ENCODE measurements around the gene NAV1. TPM values are rescaled to one million over a fixed set of nuclear protein-coding genes. Genes with fewer than 3 reads are reported as not detected.

The NAV1 gene
- total RNA-seq, 5 donors from 2014 or later (not counting 1 experiment from before 2014, with no cell fraction given), result 2.8 to 6.9 (median 4.7) TPM

GRCh38 chr1:201563941-201564340 lies 25.0 kb downstream of the NAV1 start:
- Mint-ChIP-seq H3K36me3 (no peaks in the 10 kb centered on the region), H3K9me3 (no peaks in the 10 kb centered on the region), H3K27ac (no peak overlapping the region), H3K27me3 (no peaks in the 10 kb centered on the region), H3K4me3 (no peak overlapping the region), H3K4me1 (peaks cover 2 to 7% (median 4%) of the 10 kb centered on the region in 3 donors)
- CTCF ChIA-PET, result no interaction called here
- H3K9me3 ChIP-seq, result no peaks in the 10 kb centered on the region
- no peak overlapping the region for H3K27ac ChIP-seq (ENCODE audit: low read length)
- POLR2A ChIA-PET, result no interaction called here
- ATAC-seq (replicated peaks in 1 of 4) (no peak), DNase-seq (no peak)
- H3K4me1 ChIP-seq (ENCODE audit: control insufficient read depth in 1 of 2, extremely low read depth in 1 of 2, insufficient read depth in 2 of 2, low read length in 2 of 2), result peaks cover 0 to 6% of the 10 kb centered on the region in 2 experiments
- 100% methylated on average over 1 of the region's 3 CpGs for WGBS (ENCODE audit: insufficient coverage)
- no peaks in the 10 kb centered on the region for H3K36me3 ChIP-seq (ENCODE audit: control insufficient read depth in 2 of 2, extremely low read depth in 1 of 2, insufficient read depth in 1 of 2, low read length in 1 of 2)
- H3K4me3 ChIP-seq (ENCODE audit: control insufficient read depth in 1 of 2, extremely low read depth in 1 of 2, low read length in 1 of 2), result no peak overlapping the region
- H3K27me3 ChIP-seq (replicated peaks in 1 of 2; ENCODE audit: control insufficient read depth in 2 of 2, extremely low read depth in 1 of 2, insufficient read depth in 2 of 2, low read length in 1 of 2), result peaks cover 0 to 16% of the 10 kb centered on the region in 2 experiments

- CTCF ChIA-PET, result no interaction called here
- Mint-ChIP-seq H3K27ac (no peak overlapping the region), H3K4me1 (peaks cover 0 to under 1% (median 0%) of the 10 kb centered on the region in 3 donors), H3K9me3 (no peaks in the 10 kb centered on the region), H3K4me3 (no peak overlapping the region), H3K27me3 (no peaks in the 10 kb centered on the region), H3K36me3 (no peaks in the 10 kb centered on the region)
- DNase-seq (no peak), ATAC-seq (replicated peaks in 1 of 4) (no peak)
- WGBS (ENCODE audit: insufficient coverage), result 78% methylated on average over 8 of the region's 12 CpGs
- H3K27me3 ChIP-seq (replicated peaks in 1 of 2; ENCODE audit: control insufficient read depth in 2 of 2, extremely low read depth in 1 of 2, insufficient read depth in 2 of 2, low read length in 1 of 2), result peaks cover 0 to 10% of the 10 kb centered on the region in 2 experiments
- H3K27ac ChIP-seq (ENCODE audit: low read length), result no peak overlapping the region
- no peaks in the 10 kb centered on the region for H3K36me3 ChIP-seq (ENCODE audit: control insufficient read depth in 2 of 2, extremely low read depth in 1 of 2, insufficient read depth in 1 of 2, low read length in 1 of 2)
- no peaks in the 10 kb centered on the region for H3K9me3 ChIP-seq
- no peaks in the 10 kb centered on the region for H3K4me1 ChIP-seq (ENCODE audit: control insufficient read depth in 1 of 2, extremely low read depth in 1 of 2, insufficient read depth in 2 of 2, low read length in 2 of 2)
- no peak overlapping the region for H3K4me3 ChIP-seq (ENCODE audit: control insufficient read depth in 1 of 2, extremely low read depth in 1 of 2, low read length in 1 of 2)
- POLR2A ChIA-PET, result no interaction called here
These were observed 26.2 kb downstream of the NAV1 start for GRCh38 chr1:201565024-201565730.

GRCh38 chr1:201565771-201566528 lies 27.0 kb downstream of the NAV1 start:
- no peak overlapping the region for H3K4me3 ChIP-seq (ENCODE audit: control insufficient read depth in 1 of 2, extremely low read depth in 1 of 2, low read length in 1 of 2)
- Mint-ChIP-seq H3K36me3 (no peaks in the 10 kb centered on the region), H3K4me3 (no peak overlapping the region), H3K27ac (no peak overlapping the region), H3K9me3 (no peaks in the 10 kb centered on the region), H3K4me1 (no peaks in the 10 kb centered on the region), H3K27me3 (no peaks in the 10 kb centered on the region)
- 89% methylated on average over 12 of the region's 12 CpGs for WGBS (ENCODE audit: insufficient coverage)
- no peak overlapping the region for H3K27ac ChIP-seq (ENCODE audit: low read length)
- H3K9me3 ChIP-seq, result no peaks in the 10 kb centered on the region
- ChIA-PET POLR2A (no interaction called here), CTCF (no interaction called here)
- ATAC-seq (replicated peaks in 1 of 4) (no peak), DNase-seq (no peak)
- H3K36me3 ChIP-seq (ENCODE audit: control insufficient read depth in 2 of 2, extremely low read depth in 1 of 2, insufficient read depth in 1 of 2, low read length in 1 of 2), result no peaks in the 10 kb centered on the region
- H3K27me3 ChIP-seq (replicated peaks in 1 of 2; ENCODE audit: control insufficient read depth in 2 of 2, extremely low read depth in 1 of 2, insufficient read depth in 2 of 2, low read length in 1 of 2), result peaks cover 0 to 10% of the 10 kb centered on the region in 2 experiments
- no peaks in the 10 kb centered on the region for H3K4me1 ChIP-seq (ENCODE audit: control insufficient read depth in 1 of 2, extremely low read depth in 1 of 2, insufficient read depth in 2 of 2, low read length in 2 of 2)

GRCh38 chr1:201566529-201566823 lies 27.5 kb downstream of the NAV1 start:
- no peak overlapping the region for H3K27ac ChIP-seq (ENCODE audit: low read length)
- H3K9me3 ChIP-seq, result no peaks in the 10 kb centered on the region
- WGBS (ENCODE audit: insufficient coverage), result 58% methylated on average over 1 of the region's 2 CpGs
- CTCF ChIA-PET, result no interaction called here
- Mint-ChIP-seq H3K4me3 (no peak overlapping the region), H3K9me3 (no peaks in the 10 kb centered on the region), H3K27ac (no peak overlapping the region), H3K27me3 (no peaks in the 10 kb centered on the region), H3K4me1 (no peaks in the 10 kb centered on the region), H3K36me3 (no peaks in the 10 kb centered on the region)
- ATAC-seq (replicated peaks in 1 of 4) (no peak), DNase-seq (no peak)
- H3K36me3 ChIP-seq (ENCODE audit: control insufficient read depth in 2 of 2, extremely low read depth in 1 of 2, insufficient read depth in 1 of 2, low read length in 1 of 2), result no peaks in the 10 kb centered on the region
- POLR2A ChIA-PET, result interaction anchor here in 1 of 2 donors (0.6 kb wide), 1 partner anchor 1447 kb away, joined by 3 read pairs; no protein-coding TSS in a partner anchor
- H3K27me3 ChIP-seq (replicated peaks in 1 of 2; ENCODE audit: control insufficient read depth in 2 of 2, extremely low read depth in 1 of 2, insufficient read depth in 2 of 2, low read length in 1 of 2), result peaks cover 0 to 10% of the 10 kb centered on the region in 2 experiments
- no peak overlapping the region for H3K4me3 ChIP-seq (ENCODE audit: control insufficient read depth in 1 of 2, extremely low read depth in 1 of 2, low read length in 1 of 2)
- no peaks in the 10 kb centered on the region for H3K4me1 ChIP-seq (ENCODE audit: control insufficient read depth in 1 of 2, extremely low read depth in 1 of 2, insufficient read depth in 2 of 2, low read length in 2 of 2)

- no peak for ATAC-seq (replicated peaks in 1 of 4)
- Mint-ChIP-seq H3K36me3 (no peaks in the 10 kb centered on the region), H3K27me3 (no peaks in the 10 kb centered on the region), H3K27ac (no peak overlapping the region), H3K4me3 (no peak overlapping the region), H3K4me1 (no peaks in the 10 kb centered on the region), H3K9me3 (no peaks in the 10 kb centered on the region)
- no peak overlapping the region for H3K4me3 ChIP-seq (ENCODE audit: control insufficient read depth in 1 of 2, extremely low read depth in 1 of 2, low read length in 1 of 2)
- no peak overlapping the region for H3K27ac ChIP-seq (ENCODE audit: low read length)
- peaks cover 0 to 10% of the 10 kb centered on the region in 2 experiments for H3K27me3 ChIP-seq (replicated peaks in 1 of 2; ENCODE audit: control insufficient read depth in 2 of 2, extremely low read depth in 1 of 2, insufficient read depth in 2 of 2, low read length in 1 of 2)
- no peak for DNase-seq
- ChIA-PET CTCF (no interaction called here), POLR2A (interaction anchor here in 1 of 2 donors (0.6 kb wide), 1 partner anchor 1448 kb away, joined by 3 read pairs; no protein-coding TSS in a partner anchor)
- H3K9me3 ChIP-seq, result no peaks in the 10 kb centered on the region
- 96% methylated on average over 9 of the region's 10 CpGs for WGBS (ENCODE audit: insufficient coverage)
- no peaks in the 10 kb centered on the region for H3K36me3 ChIP-seq (ENCODE audit: control insufficient read depth in 2 of 2, extremely low read depth in 1 of 2, insufficient read depth in 1 of 2, low read length in 1 of 2)
- no peaks in the 10 kb centered on the region for H3K4me1 ChIP-seq (ENCODE audit: control insufficient read depth in 1 of 2, extremely low read depth in 1 of 2, insufficient read depth in 2 of 2, low read length in 2 of 2)
These were observed 28.2 kb downstream of the NAV1 start for GRCh38 chr1:201566933-201567801.

GRCh38 chr1:201568265-201568664 lies 29.3 kb downstream of the NAV1 start:
- POLR2A ChIA-PET, result no interaction called here
- Histone ChIP-seq H3K4me1 (ENCODE audit: control insufficient read depth in 1 of 2, extremely low read depth in 1 of 2, insufficient read depth in 2 of 2, low read length in 2 of 2) (peaks cover 0 to under 1% of the 10 kb centered on the region in 2 experiments), H3K4me3 (ENCODE audit: control insufficient read depth in 1 of 2, extremely low read depth in 1 of 2, low read length in 1 of 2) (no peak overlapping the region), H3K27me3 (replicated peaks in 1 of 2; ENCODE audit: control insufficient read depth in 2 of 2, extremely low read depth in 1 of 2, insufficient read depth in 2 of 2, low read length in 1 of 2) (peaks cover 0 to 10% of the 10 kb centered on the region in 2 experiments), H3K36me3 (ENCODE audit: control insufficient read depth in 2 of 2, extremely low read depth in 1 of 2, insufficient read depth in 1 of 2, low read length in 1 of 2) (no peaks in the 10 kb centered on the region), H3K9me3 (no peaks in the 10 kb centered on the region), H3K27ac (ENCODE audit: low read length) (no peak overlapping the region)
- H3K9me3 Mint-ChIP-seq, result no peaks in the 10 kb centered on the region
- no peak overlapping the region for H3K27ac Mint-ChIP-seq
- no peak overlapping the region for H3K4me3 Mint-ChIP-seq
- H3K4me1 Mint-ChIP-seq, result peaks cover 4 to 6% (median 6%) of the 10 kb centered on the region in 3 donors
- no peaks in the 10 kb centered on the region for H3K27me3 Mint-ChIP-seq
- no peaks in the 10 kb centered on the region for H3K36me3 Mint-ChIP-seq
- CTCF ChIA-PET, result no interaction called here
- DNase-seq (no peak), ATAC-seq (replicated peaks in 1 of 4) (no peak)
- 70% methylated on average over 3 of the region's 6 CpGs for WGBS (ENCODE audit: insufficient coverage)
